Peyer's patch (tissue), 4 donors: ENCODE measurements around the gene DDC. TPM values are rescaled to one million over a fixed set of nuclear protein-coding genes. Genes with fewer than 3 reads are reported as not detected.
A peak's percentile ranks its signal among the peaks of the same experiment; 100 is the strongest.
"Not testable (repeated sequence)": the region's sequence is repeated elsewhere in the genome, so short reads cannot be mapped to it uniquely, and the experiment has no call there.

Experiments
- DNase-seq, 3 donors: peaks; one replicate each; pipeline ENCODE4 v3.0.0-alpha.2; 2017 to 2019
- H3K27ac ChIP-seq, 4 donors: fragments of 200-600 bp; sonication (generic); one replicate each; pipeline ENCODE4 v1.5.1; 2016 to 2019
- H3K27me3 ChIP-seq, 2 donors: fragments of 200-600 bp; sonication (generic); one replicate each; pipeline ENCODE4 v1.5.1; 2019
- H3K36me3 ChIP-seq, 3 donors: fragments of 200-600 bp; sonication (generic); one replicate each; pipeline ENCODE4 v1.5.1; 2016 to 2019
- H3K4me1 ChIP-seq, 4 donors: fragments of 200-600 bp; sonication (generic); one replicate each; pipeline ENCODE4 v1.5.1; 2016 to 2019
- H3K4me3 ChIP-seq, 4 donors: fragments of 200-600 bp; sonication (generic); 1 replicate in 3 of 4; 2 replicates in 1 of 4; pipeline ENCODE4 v1.5.1; 2016 to 2019; ENCODE audit warnings: mild to moderate bottlenecking in 1 of 4
- H3K9me3 ChIP-seq, 4 donors: fragments of 200-600 bp; sonication (generic); one replicate each; pipeline ENCODE4 v1.5.1; 2016 to 2019; ENCODE audit warnings: mild to moderate bottlenecking in 1 of 4
- POLR2A ChIP-seq, 2 donors: fragments of 450-650 bp; IDR thresholded peaks; one replicate each; pipeline ENCODE4 v1.5.1; 2017; ENCODE audit warnings: antibody characterized with exemption in 2 of 2, mild to moderate bottlenecking in 2 of 2, moderate library complexity in 2 of 2
- total RNA-seq, 4 donors: library from RNA; depleted of rRNA; stranded (reverse); fragments of >200 nt; gene quantifications; one replicate each; pipeline ENCODE4 v1.1.0, GENCODE V29; 2016
- TF ChIP-seq, protein P1 (sequence below), 6 experiments: fragments of 450-650 bp in 4 of 6; fragments of 200-600 bp in 2 of 6; sonication (generic) in 1 of 6; IDR thresholded peaks; one replicate each; pipeline ENCODE4 v1.5.1; 2017 to 2019; ENCODE audit warnings: antibody characterized with exemption in 6 of 6, mild to moderate bottlenecking in 3 of 6, moderate library complexity in 1 of 6

DDC gene
- total RNA-seq, 4 donors from 2014 or later, result 56.9 to 314 (median 200) TPM

DNA sequence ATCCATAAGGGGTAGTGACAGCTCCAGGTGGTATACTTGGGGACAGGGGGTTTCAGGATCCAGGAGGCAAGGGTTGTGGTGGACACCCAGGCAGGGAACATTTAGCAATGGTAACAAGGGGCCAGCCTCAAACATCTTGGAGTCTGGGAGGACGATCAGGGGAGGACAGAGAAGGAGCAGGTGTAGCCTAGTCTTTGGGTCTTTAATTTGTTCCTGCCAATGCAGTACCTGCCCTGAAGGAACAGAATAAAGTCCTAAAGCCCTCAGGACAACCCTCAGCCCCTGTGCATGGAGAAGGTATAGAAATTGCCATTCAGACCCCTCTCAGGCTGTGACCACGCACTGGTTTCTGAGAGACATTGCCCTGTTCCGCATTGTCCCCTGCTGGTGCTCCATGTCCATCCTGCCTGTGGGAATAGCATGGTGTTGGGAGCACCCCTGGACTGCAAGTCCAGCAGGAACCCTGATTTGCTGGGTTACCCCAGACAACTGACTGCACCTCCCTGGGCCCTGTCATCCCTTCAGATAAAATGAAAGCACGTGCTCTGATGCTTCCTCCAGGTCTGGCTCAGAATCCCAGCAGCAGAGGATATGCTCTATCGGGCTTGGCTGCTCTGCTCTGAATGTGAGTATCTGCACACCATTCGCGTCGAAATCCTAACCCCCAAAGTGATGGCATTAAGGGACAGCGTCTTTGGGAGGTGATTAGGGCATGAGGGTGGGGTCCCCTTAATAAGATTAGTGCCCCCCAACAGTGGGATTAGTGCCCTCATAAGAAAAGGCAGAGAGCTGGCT lies 24.2 kb downstream of the DDC start:
- Histone ChIP-seq H3K4me3 (no peak overlapping the region), H3K36me3 (peaks cover 0 to 40% (median 0%) of the 10 kb centered on the region in 3 donors), H3K27ac (no peak overlapping the region), H3K27me3 (no peaks in the 10 kb centered on the region), H3K4me1 (no peaks in the 10 kb centered on the region), H3K9me3 (no peaks in the 10 kb centered on the region)
- TF ChIP-seq POLR2A (IDR thresholded peaks at IDR 0.05), result no peak
- TF ChIP-seq, protein P1, sequence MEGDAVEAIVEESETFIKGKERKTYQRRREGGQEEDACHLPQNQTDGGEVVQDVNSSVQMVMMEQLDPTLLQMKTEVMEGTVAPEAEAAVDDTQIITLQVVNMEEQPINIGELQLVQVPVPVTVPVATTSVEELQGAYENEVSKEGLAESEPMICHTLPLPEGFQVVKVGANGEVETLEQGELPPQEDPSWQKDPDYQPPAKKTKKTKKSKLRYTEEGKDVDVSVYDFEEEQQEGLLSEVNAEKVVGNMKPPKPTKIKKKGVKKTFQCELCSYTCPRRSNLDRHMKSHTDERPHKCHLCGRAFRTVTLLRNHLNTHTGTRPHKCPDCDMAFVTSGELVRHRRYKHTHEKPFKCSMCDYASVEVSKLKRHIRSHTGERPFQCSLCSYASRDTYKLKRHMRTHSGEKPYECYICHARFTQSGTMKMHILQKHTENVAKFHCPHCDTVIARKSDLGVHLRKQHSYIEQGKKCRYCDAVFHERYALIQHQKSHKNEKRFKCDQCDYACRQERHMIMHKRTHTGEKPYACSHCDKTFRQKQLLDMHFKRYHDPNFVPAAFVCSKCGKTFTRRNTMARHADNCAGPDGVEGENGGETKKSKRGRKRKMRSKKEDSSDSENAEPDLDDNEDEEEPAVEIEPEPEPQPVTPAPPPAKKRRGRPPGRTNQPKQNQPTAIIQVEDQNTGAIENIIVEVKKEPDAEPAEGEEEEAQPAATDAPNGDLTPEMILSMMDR (IDR thresholded peaks at IDR 0.05), result no peak
- no peak for DNase-seq

DNA sequence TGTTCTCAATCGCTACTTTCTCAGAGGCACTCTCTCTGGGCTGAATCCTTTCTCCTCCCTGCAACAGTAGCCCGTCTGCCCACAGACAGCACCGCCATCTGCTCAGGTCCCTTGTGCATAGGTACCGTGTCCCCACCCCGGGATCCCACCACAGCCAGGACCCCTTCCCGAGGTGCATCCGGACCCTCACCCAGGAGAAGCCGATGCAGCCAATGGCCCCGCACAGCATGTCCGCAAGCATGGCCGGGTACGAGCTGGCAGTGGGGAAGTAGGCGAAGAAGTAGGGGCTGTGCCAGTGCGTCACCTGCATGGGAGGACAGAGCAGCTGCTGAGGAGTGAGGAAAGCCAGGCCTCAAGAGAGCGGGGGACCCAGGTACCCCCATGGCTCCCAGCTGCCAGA lies 25.5 kb downstream of the DDC start:
- Histone ChIP-seq H3K27me3 (no peaks in the 10 kb centered on the region), H3K36me3 (peaks cover 0 to 40% (median 0%) of the 10 kb centered on the region in 3 donors), H3K4me3 (no peak overlapping the region), H3K27ac (no peak overlapping the region), H3K9me3 (no peaks in the 10 kb centered on the region), H3K4me1 (peaks cover 0 to 6% (median under 1%) of the 10 kb centered on the region in 4 donors)
- TF ChIP-seq, protein P1 (IDR thresholded peaks at IDR 0.05), result no peak
- TF ChIP-seq POLR2A (IDR thresholded peaks at IDR 0.05), result no peak
- DNase-seq, result no peak

DNA sequence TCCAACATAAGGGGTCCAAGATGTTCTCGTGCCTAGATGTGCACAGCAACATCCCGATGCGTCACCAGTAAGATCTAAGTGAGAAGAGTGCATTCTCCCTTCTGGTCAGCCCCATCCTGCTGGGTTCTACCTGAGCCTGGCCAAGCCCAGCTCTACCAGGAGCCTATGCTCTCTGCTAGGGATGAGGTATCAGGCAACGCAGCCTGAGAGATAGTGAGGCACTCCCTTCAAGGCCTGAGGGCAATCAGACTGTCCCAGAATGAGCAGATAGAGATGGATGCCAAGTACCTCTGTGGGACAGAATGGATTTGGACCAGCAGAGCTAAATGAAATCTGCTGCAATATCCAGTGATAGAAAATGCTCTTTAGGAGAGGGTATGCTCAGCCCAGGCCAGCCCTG lies 26.7 kb downstream of the DDC start:
- TF ChIP-seq, protein P1 (IDR thresholded peaks at IDR 0.05), result no peak
- no peak for TF ChIP-seq POLR2A (IDR thresholded peaks at IDR 0.05)
- Histone ChIP-seq H3K27me3 (no peaks in the 10 kb centered on the region), H3K4me1 (peaks cover 0 to 16% (median 1%) of the 10 kb centered on the region in 4 donors), H3K4me3 (no peak overlapping the region), H3K27ac (no peak overlapping the region), H3K9me3 (no peaks in the 10 kb centered on the region), H3K36me3 (peaks cover 0 to 40% (median 0%) of the 10 kb centered on the region in 3 donors)
- no peak for DNase-seq

DNA sequence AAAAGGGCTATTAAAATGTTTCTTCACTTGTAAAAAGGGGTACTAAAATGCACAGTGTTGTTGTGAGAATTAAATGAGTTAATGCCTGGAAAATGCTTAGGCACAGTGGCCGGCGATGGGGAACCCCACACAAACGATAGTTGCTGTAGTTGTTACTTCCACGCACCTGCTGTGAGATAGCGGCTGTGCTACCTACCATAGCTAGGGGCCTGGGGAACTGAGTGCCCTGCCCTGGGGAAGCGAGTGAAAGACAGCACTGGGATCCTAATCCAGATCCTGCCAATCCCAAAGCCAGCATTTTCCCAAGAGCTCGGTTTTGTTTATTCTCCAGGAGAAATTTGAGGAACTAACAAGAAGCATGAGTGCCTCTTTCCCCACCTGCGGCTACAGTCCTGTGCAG lies 27.8 kb downstream of the DDC start:
- Histone ChIP-seq H3K27me3 (no peaks in the 10 kb centered on the region), H3K4me3 (no peak overlapping the region), H3K9me3 (no peaks in the 10 kb centered on the region), H3K27ac (no peak overlapping the region), H3K36me3 (peaks cover 0 to 38% (median 0%) of the 10 kb centered on the region in 3 donors), H3K4me1 (peaks cover 0 to 20% (median 1%) of the 10 kb centered on the region in 4 donors)
- TF ChIP-seq POLR2A (IDR thresholded peaks at IDR 0.05), result no peak
- TF ChIP-seq, protein P1 (IDR thresholded peaks at IDR 0.05), result no peak
- DNase-seq, result no peak

DNA sequence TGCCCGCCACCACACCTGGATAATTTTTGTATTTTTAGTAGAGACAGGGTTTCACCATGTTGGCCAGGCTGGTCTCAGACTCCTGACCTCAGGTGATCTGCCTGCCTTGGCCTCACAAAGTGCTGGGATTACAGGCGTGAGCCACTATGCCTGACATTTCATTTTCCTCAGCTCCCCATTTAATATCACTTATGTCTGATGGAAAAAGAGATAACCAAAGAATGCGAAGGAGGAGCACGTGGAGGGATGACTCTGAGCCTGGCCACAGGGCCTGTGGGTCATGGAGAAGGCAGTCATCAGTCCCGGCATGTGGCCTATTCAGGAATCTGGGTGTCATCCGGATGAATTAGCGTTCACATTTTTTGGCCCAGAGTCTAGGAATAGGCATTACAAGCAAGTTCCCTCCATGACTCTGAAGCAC lies 29.9 kb downstream of the DDC start:
- H3K27me3 ChIP-seq, DNase-seq, H3K4me3 ChIP-seq, H3K9me3 ChIP-seq: not testable (repeated sequence)
- Histone ChIP-seq H3K27ac (peak overlapping the region in 3 of 4 donors; percentile 46 to 88 (median 79)), H3K36me3 (peaks cover 0 to 31% (median 0%) of the 10 kb centered on the region in 3 donors), H3K4me1 (peaks cover 0 to 25% (median 1%) of the 10 kb centered on the region in 4 donors)

DNA sequence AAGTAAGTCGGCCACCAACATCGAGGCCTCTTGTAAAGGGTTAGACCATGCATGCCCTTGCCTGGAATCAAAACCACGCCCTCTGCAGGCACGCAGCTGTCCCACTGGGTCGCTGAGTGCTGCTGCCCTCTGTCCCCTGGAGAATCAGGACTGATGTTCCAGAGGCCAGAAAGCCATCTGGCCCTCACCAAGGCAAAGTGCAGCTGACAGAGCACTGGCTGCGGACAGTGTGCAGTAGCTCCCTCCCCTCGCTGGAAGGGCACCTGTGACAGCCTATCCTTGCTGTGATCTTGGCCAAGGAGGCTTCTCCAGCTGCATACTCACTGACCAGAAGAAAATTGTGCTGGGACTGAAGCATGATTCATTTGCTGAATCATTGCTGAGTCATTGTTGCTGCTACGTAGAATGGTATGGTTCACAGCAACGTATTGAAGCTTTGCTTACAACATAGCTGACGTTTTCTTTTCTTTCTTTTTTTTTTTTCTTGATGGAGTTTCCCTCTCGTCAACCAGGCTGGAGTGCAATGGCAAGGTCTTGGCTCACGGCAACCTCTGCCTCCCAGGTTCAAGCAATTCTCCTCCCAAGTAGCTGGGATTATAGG lies 30.4 kb downstream of the DDC start:
- H3K27me3 ChIP-seq, result no peaks in the 10 kb centered on the region
- peak in 2 of 3 donors; percentile 75 to 80 for DNase-seq
- TF ChIP-seq, protein P1 (IDR thresholded peaks at IDR 0.05), result peak in 3 of 6 experiments; percentile 9 to 35 (median 25)
- TF ChIP-seq POLR2A (IDR thresholded peaks at IDR 0.05), result peak in 1 of 2 donors; percentile 18
- peak overlapping the region in 3 of 4 donors; percentile 65 to 88 (median 79) for H3K27ac ChIP-seq
- no peak overlapping the region for H3K4me3 ChIP-seq
- peaks cover 0 to 30% (median 0%) of the 10 kb centered on the region in 3 donors for H3K36me3 ChIP-seq
- peaks cover 0 to 30% (median 1%) of the 10 kb centered on the region in 4 donors for H3K4me1 ChIP-seq
- H3K9me3 ChIP-seq, result no peaks in the 10 kb centered on the region
